H9 (cell line): ENCODE measurements around the gene GCH1. TPM values are rescaled to one million over a fixed set of nuclear protein-coding genes. Genes with fewer than 3 reads are reported as not detected.

Source experiments
- DNase-seq: peaks from one replicate; pipeline ENCODE4 v3.0.0-alpha.2; 2017
- H2AFZ ChIP-seq: one replicate; pipeline ENCODE4 v1.6.1; 2013; ENCODE audit warnings: mild to moderate bottlenecking, low read length, control low read depth, moderate library complexity
- H2AK5ac ChIP-seq: 2 replicates; pipeline ENCODE4 v1.6.1; 2013; ENCODE audit warnings: low read length, control low read depth, mixed read lengths; ENCODE audit not compliant: insufficient read length
- H2BK120ac ChIP-seq: one replicate; pipeline ENCODE4 v1.6.1; 2013; ENCODE audit warnings: low read depth, mild to moderate bottlenecking, low read length, control low read depth, inconsistent platforms; ENCODE audit not compliant: poor library complexity, severe bottlenecking
- H2BK12ac ChIP-seq: 2 replicates; pipeline ENCODE4 v1.6.1; 2013; ENCODE audit warnings: low read length, control low read depth, mixed read lengths, low read depth; ENCODE audit not compliant: insufficient read length
- H2BK15ac ChIP-seq: 2 replicates; pipeline ENCODE4 v1.6.1; 2013; ENCODE audit warnings: low read depth, low read length, control low read depth
- H2BK20ac ChIP-seq: one replicate; pipeline ENCODE4 v1.6.1; 2013; ENCODE audit warnings: low read depth, mild to moderate bottlenecking, low read length, control low read depth, inconsistent platforms; ENCODE audit not compliant: poor library complexity, severe bottlenecking
- H2BK5ac ChIP-seq: 2 replicates; pipeline ENCODE4 v1.6.1; 2013; ENCODE audit warnings: low read length, control low read depth, mixed read lengths; ENCODE audit not compliant: insufficient read length
- H3K14ac ChIP-seq: 2 replicates; pipeline ENCODE4 v1.6.1; 2013; ENCODE audit warnings: low read length, control low read depth; ENCODE audit not compliant: insufficient read depth
- H3K18ac ChIP-seq: 2 replicates; pipeline ENCODE4 v1.6.1; 2013; ENCODE audit warnings: low read depth, mild to moderate bottlenecking, mixed read lengths, low read length, control low read depth; ENCODE audit not compliant: insufficient read length
- H3K23ac ChIP-seq: 2 replicates; pipeline ENCODE4 v1.6.1; 2013; ENCODE audit warnings: low read length, control low read depth, mixed read lengths, low read depth; ENCODE audit not compliant: insufficient read length
- H3K23me2 ChIP-seq: 2 replicates; pipeline ENCODE4 v1.6.1; 2013; ENCODE audit warnings: low read depth, mild to moderate bottlenecking, mixed read lengths, low read length, control low read depth; ENCODE audit not compliant: insufficient read length, poor library complexity, severe bottlenecking
- H3K27ac ChIP-seq: 2 replicates; pipeline ENCODE4 v1.5.1; 2013; ENCODE audit warnings: low read length, control low read depth, mixed read lengths, low read depth; ENCODE audit not compliant: insufficient read length
- H3K27me3 ChIP-seq: 2 replicates; pipeline ENCODE4 v1.6.1; 2013; ENCODE audit warnings: low read length, control low read depth, inconsistent platforms; ENCODE audit not compliant: insufficient read depth
- H3K4ac ChIP-seq: 2 replicates; pipeline ENCODE4 v1.6.1; 2013; ENCODE audit warnings: low read depth, mild to moderate bottlenecking, control low read depth, inconsistent platforms, low read length, moderate library complexity
- H3K4me1 ChIP-seq: 2 replicates; pipeline ENCODE4 v1.6.1; 2013; ENCODE audit warnings: low read length, control low read depth, inconsistent platforms; ENCODE audit not compliant: insufficient read depth
- H3K4me2 ChIP-seq: 2 replicates; pipeline ENCODE4 v1.6.1; 2013; ENCODE audit warnings: low read length, control low read depth, mixed read lengths; ENCODE audit not compliant: insufficient read length, insufficient read depth
- H3K56ac ChIP-seq: 2 replicates; pipeline ENCODE4 v1.6.1; 2013; ENCODE audit warnings: low read depth, mild to moderate bottlenecking, mixed read lengths, low read length, control low read depth; ENCODE audit not compliant: insufficient read length
- H3K79me1 ChIP-seq: 2 replicates; pipeline ENCODE4 v1.6.1; 2013; ENCODE audit warnings: low read depth, mild to moderate bottlenecking, moderate library complexity, low read length, control low read depth, inconsistent platforms; ENCODE audit not compliant: insufficient read depth, poor library complexity, severe bottlenecking
- H3K79me2 ChIP-seq: 2 replicates; pipeline ENCODE4 v1.6.1; 2013; ENCODE audit warnings: low read length, control low read depth, inconsistent platforms; ENCODE audit not compliant: insufficient read depth
- H3K9ac ChIP-seq: 2 replicates; pipeline ENCODE4 v1.6.1; 2013; ENCODE audit warnings: low read length, control low read depth, mixed read lengths; ENCODE audit not compliant: insufficient read length; ENCODE audit errors: extremely low read depth
- H3K9me3 ChIP-seq: one replicate; pipeline ENCODE4 v1.6.1; 2013; ENCODE audit warnings: low read depth, low read length, inconsistent platforms; ENCODE audit not compliant: control insufficient read depth
- H3T11ph ChIP-seq: one replicate; pipeline ENCODE4 v1.6.1; 2013; ENCODE audit warnings: mild to moderate bottlenecking, low read length, control low read depth, inconsistent platforms
- H4K20me1 ChIP-seq: one replicate; pipeline ENCODE4 v1.6.1; 2013; ENCODE audit not compliant: control insufficient read depth, insufficient read length, insufficient read depth
- H4K5ac ChIP-seq: 2 replicates; pipeline ENCODE4 v1.6.1; 2013; ENCODE audit warnings: low read depth, mild to moderate bottlenecking, mixed read lengths, low read length, control low read depth; ENCODE audit not compliant: insufficient read length
- H4K8ac ChIP-seq: replicated peaks from 2 replicates; pipeline ENCODE4 v1.6.1; 2013; ENCODE audit warnings: low read length, control low read depth, mixed read lengths, low read depth; ENCODE audit not compliant: insufficient read length
- H4K91ac ChIP-seq: 2 replicates; pipeline ENCODE4 v1.6.1; 2013; ENCODE audit warnings: low read depth, mild to moderate bottlenecking, moderate library complexity, mixed read lengths, low read length, control low read depth; ENCODE audit not compliant: insufficient read length
- H3K27ac Mint-ChIP-seq, 3 experiments: 2 replicates in 2 of 3; 3 replicates in 1 of 3; pipeline ENCODE4 v1.8.0; 2020 to 2021; ENCODE audit warnings: mixed read lengths in 3 of 3, mild to moderate bottlenecking in 1 of 3, moderate library complexity in 1 of 3
- H3K27me3 Mint-ChIP-seq: 2 replicates; pipeline ENCODE4 v1.8.0; 2021; ENCODE audit warnings: low read depth, mild to moderate bottlenecking, moderate library complexity, mixed read lengths
- H3K36me3 Mint-ChIP-seq, 3 experiments: 2 replicates in 2 of 3; 3 replicates in 1 of 3; pipeline ENCODE4 v1.8.0; 2020 to 2021; ENCODE audit warnings: low read depth in 3 of 3, mixed read lengths in 3 of 3; ENCODE audit not compliant: insufficient read depth in 1 of 3
- H3K4me1 Mint-ChIP-seq, 2 experiments: 2 replicates each; pipeline ENCODE4 v1.8.0; 2020; ENCODE audit warnings: mixed read lengths in 2 of 2
- H3K4me3 Mint-ChIP-seq, 2 experiments: 2 replicates in 1 of 2; 3 replicates in 1 of 2; pipeline ENCODE4 v1.8.0; 2020 to 2021; ENCODE audit warnings: mild to moderate bottlenecking in 2 of 2, mixed read lengths in 2 of 2, moderate library complexity in 1 of 2
- H3K9me3 Mint-ChIP-seq, 2 experiments: 2 replicates in 1 of 2; 3 replicates in 1 of 2; pipeline ENCODE4 v1.8.0; 2020; ENCODE audit warnings: mild to moderate bottlenecking in 2 of 2, mixed read lengths in 2 of 2, moderate library complexity in 1 of 2
- WGBS: extraction: QIAGEN DNeasy Blood & Tissue Kit; methylation state at CpG from one replicate; pipeline ENCODE4 v1.1.7; 2013; ENCODE audit warnings: missing lambda C conversion rate, low lambda C conversion rate, mixed read lengths; ENCODE audit not compliant: insufficient read length; ENCODE audit errors: extremely low coverage; 5-methylcytosine and 5-hydroxymethylcytosine counted together
- total RNA-seq: library from RNA; stranded (reverse); gene quantifications from 2 replicates; pipeline ENCODE4 v1.2.1, GENCODE V29; 2021
- TF ChIP-seq, protein P1 (sequence below): fragments of 200-600 bp; sonication (generic); conservative IDR thresholded peaks from 3 replicates; pipeline ENCODE4 v1.8.0; 2021; ENCODE audit warnings: antibody characterized with exemption, mild to moderate bottlenecking

Gene GCH1
- total RNA-seq, 1 experiment from 2014 or later, result 7.7 TPM

DNA sequence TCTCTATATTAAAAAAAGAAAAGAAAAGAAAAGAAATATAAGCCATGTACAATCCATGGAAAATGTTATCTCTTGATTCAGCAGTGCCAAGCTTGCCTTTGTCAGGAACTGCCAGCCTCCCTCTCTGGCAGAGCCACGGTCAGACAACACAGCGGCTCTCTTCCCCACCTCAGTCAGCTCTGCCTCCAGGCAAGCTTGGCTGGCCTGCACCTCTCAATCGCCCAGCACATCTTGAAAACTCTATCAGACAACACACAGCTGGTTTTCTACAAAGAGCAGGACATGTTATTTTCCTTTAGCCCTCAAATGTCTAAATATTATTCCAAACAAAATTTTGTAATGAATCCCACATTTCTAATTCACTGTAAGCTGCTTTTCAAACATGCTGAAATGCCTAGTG, 20.0 kb upstream of the GCH1 start:
- Histone ChIP-seq H4K8ac (no peak overlapping the region), H3K4me1 (no peaks in the 10 kb centered on the region; the same call in 1 of the 2 replicates), H4K91ac (no peak overlapping the region), H3K18ac (no peak overlapping the region), H3K14ac (no peak overlapping the region), H4K5ac (no peak overlapping the region), H3K27me3 (no peaks in the 10 kb centered on the region), H3K9me3 (no peaks in the 10 kb centered on the region), H3K79me2 (no peaks in the 10 kb centered on the region), H2AK5ac (no peak overlapping the region), H4K20me1 (no peaks in the 10 kb centered on the region), H2BK12ac (no peak overlapping the region), H3K56ac (no peak overlapping the region), H2AFZ (no peak overlapping the region), H3K4ac (no peak overlapping the region), H3K23me2 (no peaks in the 10 kb centered on the region), H3K79me1 (no peaks in the 10 kb centered on the region), H3T11ph (no peak overlapping the region), H2BK20ac (no peak overlapping the region), H2BK120ac (no peak overlapping the region), H3K4me2 (no peak overlapping the region), H3K9ac (no peak overlapping the region), H2BK5ac (no peak overlapping the region), H3K27ac (no peak overlapping the region), H2BK15ac (no peak overlapping the region), H3K23ac (no peak overlapping the region)
- Mint-ChIP-seq H3K27me3 (no peaks in the 10 kb centered on the region; the same call in 1 of the 2 replicates), H3K27ac (peak overlapping the region in 1 of 3 experiments; percentile 81; a peak in 1 of 7 replicates), H3K9me3 (no peaks in the 10 kb centered on the region; a peak in 1 of 5 replicates), H3K4me3 (no peak overlapping the region), H3K4me1 (no peaks in the 10 kb centered on the region), H3K36me3 (no peaks in the 10 kb centered on the region)
- no peak for DNase-seq
- no CpG with 5 or more reads among the region's 3 CpGs for WGBS
- TF ChIP-seq, protein P1, sequence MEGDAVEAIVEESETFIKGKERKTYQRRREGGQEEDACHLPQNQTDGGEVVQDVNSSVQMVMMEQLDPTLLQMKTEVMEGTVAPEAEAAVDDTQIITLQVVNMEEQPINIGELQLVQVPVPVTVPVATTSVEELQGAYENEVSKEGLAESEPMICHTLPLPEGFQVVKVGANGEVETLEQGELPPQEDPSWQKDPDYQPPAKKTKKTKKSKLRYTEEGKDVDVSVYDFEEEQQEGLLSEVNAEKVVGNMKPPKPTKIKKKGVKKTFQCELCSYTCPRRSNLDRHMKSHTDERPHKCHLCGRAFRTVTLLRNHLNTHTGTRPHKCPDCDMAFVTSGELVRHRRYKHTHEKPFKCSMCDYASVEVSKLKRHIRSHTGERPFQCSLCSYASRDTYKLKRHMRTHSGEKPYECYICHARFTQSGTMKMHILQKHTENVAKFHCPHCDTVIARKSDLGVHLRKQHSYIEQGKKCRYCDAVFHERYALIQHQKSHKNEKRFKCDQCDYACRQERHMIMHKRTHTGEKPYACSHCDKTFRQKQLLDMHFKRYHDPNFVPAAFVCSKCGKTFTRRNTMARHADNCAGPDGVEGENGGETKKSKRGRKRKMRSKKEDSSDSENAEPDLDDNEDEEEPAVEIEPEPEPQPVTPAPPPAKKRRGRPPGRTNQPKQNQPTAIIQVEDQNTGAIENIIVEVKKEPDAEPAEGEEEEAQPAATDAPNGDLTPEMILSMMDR, result no peak
